Stomach (tissue), 9 donors: ENCODE measurements around the gene OPN1SW. TPM values are rescaled to one million over a fixed set of nuclear protein-coding genes. Genes with fewer than 3 reads are reported as not detected.
A peak's percentile ranks its signal among the peaks of the same experiment; 100 is the strongest.

Source experiments
- DNase-seq, 2 donors: peaks; one replicate each; pipeline versions ENCODE4 v3.0.0 to v3.0.0-alpha.2; 2013 to 2019
- H3K27ac ChIP-seq, 5 donors: fragments of 200-600 bp in 4 of 5; sonication (generic) in 4 of 5; one replicate each; pipeline ENCODE4 v1.5.1; 2013 to 2019; ENCODE audit warnings: mild to moderate bottlenecking in 1 of 5, moderate library complexity in 1 of 5
- H3K27me3 ChIP-seq, 3 donors: fragments of 200-600 bp; sonication (generic); one replicate each; pipeline ENCODE4 v1.5.1; 2017 to 2019; ENCODE audit warnings: mixed run types in 1 of 3
- H3K36me3 ChIP-seq, 4 donors: fragments of 200-600 bp; sonication (generic); 1 replicate in 3 of 4; 2 replicates in 1 of 4; pipeline ENCODE4 v1.5.1; 2016 to 2019
- H3K4me1 ChIP-seq, 4 donors: fragments of 200-600 bp; sonication (generic); one replicate each; pipeline ENCODE4 v1.5.1; 2016 to 2019
- H3K4me3 ChIP-seq, 4 donors: fragments of 200-600 bp; sonication (generic) in 3 of 4; one replicate each; pipeline ENCODE4 v1.5.1; 2016 to 2019; ENCODE audit warnings: mild to moderate bottlenecking in 1 of 4
- H3K9me3 ChIP-seq, 4 donors: fragments of 200-600 bp; sonication (generic); one replicate each; pipeline ENCODE4 v1.5.1; 2016 to 2019
- CTCF ChIP-seq, 7 experiments: fragments of 450-650 bp in 4 of 7; fragments of 200-600 bp in 3 of 7; sonication (generic) in 3 of 7; IDR thresholded peaks; one replicate each; pipeline ENCODE4 v1.5.1; 2016 to 2019; ENCODE audit warnings: antibody characterized with exemption in 7 of 7, control low read depth in 2 of 7, mild to moderate bottlenecking in 1 of 7
- EP300 ChIP-seq: sonication (generic); formaldehyde crosslinking; IDR thresholded peaks from one replicate; pipeline ENCODE4 v1.6.1; 2017; ENCODE audit warnings: antibody characterized with exemption
- POLR2A ChIP-seq, 4 donors: fragments of 450-650 bp; IDR thresholded peaks; one replicate each; pipeline ENCODE4 v1.6.1; 2016; ENCODE audit warnings: antibody characterized with exemption in 4 of 4, control low read depth in 2 of 4, mild to moderate bottlenecking in 1 of 4, moderate library complexity in 1 of 4
- POLR2AphosphoS5 ChIP-seq, 3 donors: sonication (generic); formaldehyde crosslinking; IDR thresholded peaks; one replicate each; pipeline ENCODE4 v1.6.1; 2016; ENCODE audit warnings: antibody characterized with exemption in 3 of 3
- WGBS, 5 donors: extraction: QIAGEN DNeasy Blood & Tissue Kit in 3 of 5; methylation state at CpG; one replicate each; pipeline versions ENCODE4 v1.1.5 to v1.1.7; 2013 to 2018; 5-methylcytosine and 5-hydroxymethylcytosine counted together
- intact Hi-C: fragments of 100-400 bp; cut with DNase I; formaldehyde crosslinking; loops from one replicate; pipeline ENCODE4 v1.15.1; 2023; ENCODE audit warnings: low total_unique reads
- polyA plus RNA-seq, 3 donors: library from polyadenylated mRNA; stranded (reverse); fragments of 200-250 nt; gene quantifications; one replicate each; pipeline ENCODE4 v1.2.3, GENCODE V29; 2013
- total RNA-seq, 5 donors: library from RNA; depleted of rRNA; stranded (reverse); fragments of >200 nt; gene quantifications; one replicate each; pipeline versions ENCODE4 v1.1.0 to v1.2.3, GENCODE V29; 2014 to 2016
- donor health status: healthy with polysubstance abuse.
- donor health status: Bipolar disorder and iron deficiency.
- donor health status: healthy.

Gene OPN1SW
- total and polyA plus RNA-seq, 8 donors: not detected

- no peak for DNase-seq
- Histone ChIP-seq H3K36me3 (peaks cover 9 to 15% (median 12%) of the 10 kb centered on the region in 4 donors), H3K4me1 (peaks cover 21 to 88% (median 55%) of the 10 kb centered on the region in 4 donors), H3K9me3 (no peaks in the 10 kb centered on the region), H3K27me3 (no peaks in the 10 kb centered on the region), H3K27ac (no peak overlapping the region), H3K4me3 (no peak overlapping the region)
- no peak for TF ChIP-seq POLR2AphosphoS5 (IDR thresholded peaks at IDR 0.05)
- no peak for TF ChIP-seq POLR2A (IDR thresholded peaks at IDR 0.05)
- TF ChIP-seq EP300: no peak
- no peak for TF ChIP-seq CTCF (IDR thresholded peaks at IDR 0.05)
- intact Hi-C loops: no loop called here
- WGBS, 5 donors: 22 to 56% (median 37%) methylated on average over 2 of the region's 2 CpGs
These were observed 31.2 kb downstream of the OPN1SW start for GRCh38 chr7:128744366-128744905.

- Histone ChIP-seq H3K4me1 (peaks cover 26 to 89% (median 58%) of the 10 kb centered on the region in 4 donors), H3K9me3 (no peaks in the 10 kb centered on the region), H3K27me3 (no peaks in the 10 kb centered on the region), H3K36me3 (peaks cover 0 to 3% (median under 1%) of the 10 kb centered on the region in 4 donors), H3K27ac (no peak overlapping the region), H3K4me3 (no peak overlapping the region)
- intact Hi-C loops: no loop called here
- 87 to 94% (median 91%) methylated on average over 7 of the region's 7 CpGs for WGBS, 5 donors
- no peak for DNase-seq
- no peak for TF ChIP-seq EP300
- TF ChIP-seq POLR2A (IDR thresholded peaks at IDR 0.05): no peak
- no peak for TF ChIP-seq CTCF (IDR thresholded peaks at IDR 0.05)
- TF ChIP-seq POLR2AphosphoS5 (IDR thresholded peaks at IDR 0.05): no peak
These were observed 32.4 kb downstream of the OPN1SW start for GRCh38 chr7:128743112-128743772.

GRCh38 chr7:128742206-128742605 is 33.4 kb downstream of the OPN1SW start:
- Histone ChIP-seq H3K4me3 (no peak overlapping the region), H3K27me3 (no peaks in the 10 kb centered on the region), H3K9me3 (no peaks in the 10 kb centered on the region), H3K4me1 (peaks cover 27 to 83% (median 57%) of the 10 kb centered on the region in 4 donors), H3K27ac (peak overlapping the region in 3 of 5 donors; percentile 11 to 92 (median 23)), H3K36me3 (no peaks in the 10 kb centered on the region)
- TF ChIP-seq POLR2A (IDR thresholded peaks at IDR 0.05) (no peak), POLR2AphosphoS5 (IDR thresholded peaks at IDR 0.05) (peak in 1 of 3 donors; percentile 16)
- 33 to 60% (median 37%) methylated on average over 4 of the region's 4 CpGs for WGBS, 5 donors
- intact Hi-C loops: no loop called here
- no peak for DNase-seq

GRCh38 chr7:128741491-128741890 is 34.1 kb downstream of the OPN1SW start:
- no peak for DNase-seq
- no peaks in the 10 kb centered on the region for H3K9me3 ChIP-seq
- TF ChIP-seq POLR2A (IDR thresholded peaks at IDR 0.05): no peak
- no peak for TF ChIP-seq POLR2AphosphoS5 (IDR thresholded peaks at IDR 0.05)
- TF ChIP-seq EP300: no peak
- no peak for TF ChIP-seq CTCF (IDR thresholded peaks at IDR 0.05)
- H3K27ac ChIP-seq: peak overlapping the region in 3 of 5 donors; percentile 91 to 97 (median 92)
- no peaks in the 10 kb centered on the region for H3K27me3 ChIP-seq
- H3K4me3 ChIP-seq: peak overlapping the region in 2 of 4 donors; percentile 80 to 86
- no peaks in the 10 kb centered on the region for H3K36me3 ChIP-seq
- WGBS, 5 donors: 35 to 57% (median 41%) methylated on average over 3 of the region's 3 CpGs
- peaks cover 27 to 77% (median 54%) of the 10 kb centered on the region in 4 donors for H3K4me1 ChIP-seq
- intact Hi-C loops: no loop called here
